H9 (cell line): Measurements from ENCODE around the gene ARMC12. TPM values are rescaled to one million over a fixed set of nuclear protein-coding genes. Genes with fewer than 3 reads are reported as not detected.
A peak's percentile ranks its signal among the peaks of the same experiment; 100 is the strongest.

ENCODE experiments used
- DNase-seq: peaks from one replicate; pipeline ENCODE4 v3.0.0-alpha.2; 2017
- H2AFZ ChIP-seq: one replicate; pipeline ENCODE4 v1.6.1; 2013; ENCODE audit warnings: mild to moderate bottlenecking, low read length, control low read depth, moderate library complexity
- H2AK5ac ChIP-seq: 2 replicates; pipeline ENCODE4 v1.6.1; 2013; ENCODE audit warnings: low read length, control low read depth, mixed read lengths; ENCODE audit not compliant: insufficient read length
- H2BK120ac ChIP-seq: one replicate; pipeline ENCODE4 v1.6.1; 2013; ENCODE audit warnings: low read depth, mild to moderate bottlenecking, low read length, control low read depth, inconsistent platforms; ENCODE audit not compliant: poor library complexity, severe bottlenecking
- H2BK12ac ChIP-seq: 2 replicates; pipeline ENCODE4 v1.6.1; 2013; ENCODE audit warnings: low read length, control low read depth, mixed read lengths, low read depth; ENCODE audit not compliant: insufficient read length
- H2BK15ac ChIP-seq: 2 replicates; pipeline ENCODE4 v1.6.1; 2013; ENCODE audit warnings: low read depth, low read length, control low read depth
- H2BK20ac ChIP-seq: one replicate; pipeline ENCODE4 v1.6.1; 2013; ENCODE audit warnings: low read depth, mild to moderate bottlenecking, low read length, control low read depth, inconsistent platforms; ENCODE audit not compliant: poor library complexity, severe bottlenecking
- H2BK5ac ChIP-seq: 2 replicates; pipeline ENCODE4 v1.6.1; 2013; ENCODE audit warnings: low read length, control low read depth, mixed read lengths; ENCODE audit not compliant: insufficient read length
- H3K14ac ChIP-seq: 2 replicates; pipeline ENCODE4 v1.6.1; 2013; ENCODE audit warnings: low read length, control low read depth; ENCODE audit not compliant: insufficient read depth
- H3K18ac ChIP-seq: 2 replicates; pipeline ENCODE4 v1.6.1; 2013; ENCODE audit warnings: low read depth, mild to moderate bottlenecking, mixed read lengths, low read length, control low read depth; ENCODE audit not compliant: insufficient read length
- H3K23ac ChIP-seq: 2 replicates; pipeline ENCODE4 v1.6.1; 2013; ENCODE audit warnings: low read length, control low read depth, mixed read lengths, low read depth; ENCODE audit not compliant: insufficient read length
- H3K23me2 ChIP-seq: 2 replicates; pipeline ENCODE4 v1.6.1; 2013; ENCODE audit warnings: low read depth, mild to moderate bottlenecking, mixed read lengths, low read length, control low read depth; ENCODE audit not compliant: insufficient read length, poor library complexity, severe bottlenecking
- H3K27ac ChIP-seq: 2 replicates; pipeline ENCODE4 v1.5.1; 2013; ENCODE audit warnings: low read length, control low read depth, mixed read lengths, low read depth; ENCODE audit not compliant: insufficient read length
- H3K27me3 ChIP-seq: 2 replicates; pipeline ENCODE4 v1.6.1; 2013; ENCODE audit warnings: low read length, control low read depth, inconsistent platforms; ENCODE audit not compliant: insufficient read depth
- H3K4ac ChIP-seq: 2 replicates; pipeline ENCODE4 v1.6.1; 2013; ENCODE audit warnings: low read depth, mild to moderate bottlenecking, control low read depth, inconsistent platforms, low read length, moderate library complexity
- H3K4me1 ChIP-seq: 2 replicates; pipeline ENCODE4 v1.6.1; 2013; ENCODE audit warnings: low read length, control low read depth, inconsistent platforms; ENCODE audit not compliant: insufficient read depth
- H3K4me2 ChIP-seq: 2 replicates; pipeline ENCODE4 v1.6.1; 2013; ENCODE audit warnings: low read length, control low read depth, mixed read lengths; ENCODE audit not compliant: insufficient read length, insufficient read depth
- H3K56ac ChIP-seq: 2 replicates; pipeline ENCODE4 v1.6.1; 2013; ENCODE audit warnings: low read depth, mild to moderate bottlenecking, mixed read lengths, low read length, control low read depth; ENCODE audit not compliant: insufficient read length
- H3K79me1 ChIP-seq: 2 replicates; pipeline ENCODE4 v1.6.1; 2013; ENCODE audit warnings: low read depth, mild to moderate bottlenecking, moderate library complexity, low read length, control low read depth, inconsistent platforms; ENCODE audit not compliant: insufficient read depth, poor library complexity, severe bottlenecking
- H3K79me2 ChIP-seq: 2 replicates; pipeline ENCODE4 v1.6.1; 2013; ENCODE audit warnings: low read length, control low read depth, inconsistent platforms; ENCODE audit not compliant: insufficient read depth
- H3K9ac ChIP-seq: 2 replicates; pipeline ENCODE4 v1.6.1; 2013; ENCODE audit warnings: low read length, control low read depth, mixed read lengths; ENCODE audit not compliant: insufficient read length; ENCODE audit errors: extremely low read depth
- H3K9me3 ChIP-seq: one replicate; pipeline ENCODE4 v1.6.1; 2013; ENCODE audit warnings: low read depth, low read length, inconsistent platforms; ENCODE audit not compliant: control insufficient read depth
- H3T11ph ChIP-seq: one replicate; pipeline ENCODE4 v1.6.1; 2013; ENCODE audit warnings: mild to moderate bottlenecking, low read length, control low read depth, inconsistent platforms
- H4K20me1 ChIP-seq: one replicate; pipeline ENCODE4 v1.6.1; 2013; ENCODE audit not compliant: control insufficient read depth, insufficient read length, insufficient read depth
- H4K5ac ChIP-seq: 2 replicates; pipeline ENCODE4 v1.6.1; 2013; ENCODE audit warnings: low read depth, mild to moderate bottlenecking, mixed read lengths, low read length, control low read depth; ENCODE audit not compliant: insufficient read length
- H4K8ac ChIP-seq: replicated peaks from 2 replicates; pipeline ENCODE4 v1.6.1; 2013; ENCODE audit warnings: low read length, control low read depth, mixed read lengths, low read depth; ENCODE audit not compliant: insufficient read length
- H4K91ac ChIP-seq: 2 replicates; pipeline ENCODE4 v1.6.1; 2013; ENCODE audit warnings: low read depth, mild to moderate bottlenecking, moderate library complexity, mixed read lengths, low read length, control low read depth; ENCODE audit not compliant: insufficient read length
- H3K27ac Mint-ChIP-seq, 3 experiments: 2 replicates in 2 of 3; 3 replicates in 1 of 3; pipeline ENCODE4 v1.8.0; 2020 to 2021; ENCODE audit warnings: mixed read lengths in 3 of 3, mild to moderate bottlenecking in 1 of 3, moderate library complexity in 1 of 3
- H3K27me3 Mint-ChIP-seq: 2 replicates; pipeline ENCODE4 v1.8.0; 2021; ENCODE audit warnings: low read depth, mild to moderate bottlenecking, moderate library complexity, mixed read lengths
- H3K36me3 Mint-ChIP-seq, 3 experiments: 2 replicates in 2 of 3; 3 replicates in 1 of 3; pipeline ENCODE4 v1.8.0; 2020 to 2021; ENCODE audit warnings: low read depth in 3 of 3, mixed read lengths in 3 of 3; ENCODE audit not compliant: insufficient read depth in 1 of 3
- H3K4me1 Mint-ChIP-seq, 2 experiments: 2 replicates each; pipeline ENCODE4 v1.8.0; 2020; ENCODE audit warnings: mixed read lengths in 2 of 2
- H3K4me3 Mint-ChIP-seq, 2 experiments: 2 replicates in 1 of 2; 3 replicates in 1 of 2; pipeline ENCODE4 v1.8.0; 2020 to 2021; ENCODE audit warnings: mild to moderate bottlenecking in 2 of 2, mixed read lengths in 2 of 2, moderate library complexity in 1 of 2
- H3K9me3 Mint-ChIP-seq, 2 experiments: 2 replicates in 1 of 2; 3 replicates in 1 of 2; pipeline ENCODE4 v1.8.0; 2020; ENCODE audit warnings: mild to moderate bottlenecking in 2 of 2, mixed read lengths in 2 of 2, moderate library complexity in 1 of 2
- WGBS: extraction: QIAGEN DNeasy Blood & Tissue Kit; methylation state at CpG from one replicate; pipeline ENCODE4 v1.1.7; 2013; ENCODE audit warnings: missing lambda C conversion rate, low lambda C conversion rate, mixed read lengths; ENCODE audit not compliant: insufficient read length; ENCODE audit errors: extremely low coverage; 5-methylcytosine and 5-hydroxymethylcytosine counted together
- total RNA-seq: library from RNA; stranded (reverse); gene quantifications from 2 replicates; pipeline ENCODE4 v1.2.1, GENCODE V29; 2021
- TF ChIP-seq, protein P1 (sequence below): fragments of 200-600 bp; sonication (generic); conservative IDR thresholded peaks from 3 replicates; pipeline ENCODE4 v1.8.0; 2021; ENCODE audit warnings: antibody characterized with exemption, mild to moderate bottlenecking

The ARMC12 gene
- total RNA-seq, 1 experiment from 2014 or later = 1.7 TPM

DNA sequence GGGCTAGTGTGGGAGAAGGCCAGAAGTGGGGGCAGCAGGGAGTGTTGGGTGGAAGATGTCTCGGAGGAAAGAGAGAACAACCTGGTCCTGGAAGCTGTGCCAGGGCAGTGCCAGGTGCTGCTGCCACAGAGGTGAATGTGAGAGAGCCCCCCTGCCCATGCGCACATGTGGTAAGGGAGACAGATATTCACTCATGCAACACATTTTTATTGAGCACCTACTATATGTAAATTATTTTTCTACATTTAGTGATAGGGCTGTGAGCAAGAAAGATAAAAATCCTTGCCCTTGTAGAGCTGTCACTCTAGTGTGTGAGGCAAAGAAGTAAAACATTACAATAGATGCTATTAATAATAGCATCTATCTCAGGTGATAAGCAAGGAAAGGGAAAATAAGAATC is 44.5 kb downstream of the ARMC12 start:
- Mint-ChIP-seq H3K27me3 (peaks cover 15% of the 10 kb centered on the region), H3K27ac (0 out of 7 replicates have a peak overlapping the region, but pooled peaks of 1 of the 3 experiments have one; percentile 48), H3K4me3 (no peak overlapping the region), H3K36me3 (no peaks in the 10 kb centered on the region; a peak in 1 of 7 replicates), H3K4me1 (peaks cover 16 to 17% of the 10 kb centered on the region in 2 experiments), H3K9me3 (no peaks in the 10 kb centered on the region)
- Histone ChIP-seq H2BK120ac (no peak overlapping the region), H3K23ac (no peak overlapping the region), H2BK15ac (no peak overlapping the region), H4K8ac (no peak overlapping the region), H3T11ph (no peak overlapping the region), H4K5ac (no peak overlapping the region), H3K14ac (no peak overlapping the region), H3K4me2 (no peak overlapping the region), H3K27me3 (no peaks in the 10 kb centered on the region), H4K20me1 (no peaks in the 10 kb centered on the region), H2BK12ac (no peak overlapping the region), H3K79me1 (no peaks in the 10 kb centered on the region), H3K9me3 (no peaks in the 10 kb centered on the region), H3K23me2 (peaks cover 3% of the 10 kb centered on the region), H4K91ac (no peak overlapping the region), H2BK20ac (no peak overlapping the region), H2BK5ac (no peak overlapping the region), H3K9ac (no peak overlapping the region), H2AFZ (no peak overlapping the region), H3K18ac (no peak overlapping the region), H3K56ac (no peak overlapping the region), H3K4me1 (no peaks in the 10 kb centered on the region), H3K79me2 (no peaks in the 10 kb centered on the region), H2AK5ac (no peak overlapping the region), H3K4ac (no peak overlapping the region), H3K27ac (no peak overlapping the region)
- no CpG with 5 or more reads among the region's 2 CpGs for WGBS
- DNase-seq = no peak
- TF ChIP-seq, protein P1, sequence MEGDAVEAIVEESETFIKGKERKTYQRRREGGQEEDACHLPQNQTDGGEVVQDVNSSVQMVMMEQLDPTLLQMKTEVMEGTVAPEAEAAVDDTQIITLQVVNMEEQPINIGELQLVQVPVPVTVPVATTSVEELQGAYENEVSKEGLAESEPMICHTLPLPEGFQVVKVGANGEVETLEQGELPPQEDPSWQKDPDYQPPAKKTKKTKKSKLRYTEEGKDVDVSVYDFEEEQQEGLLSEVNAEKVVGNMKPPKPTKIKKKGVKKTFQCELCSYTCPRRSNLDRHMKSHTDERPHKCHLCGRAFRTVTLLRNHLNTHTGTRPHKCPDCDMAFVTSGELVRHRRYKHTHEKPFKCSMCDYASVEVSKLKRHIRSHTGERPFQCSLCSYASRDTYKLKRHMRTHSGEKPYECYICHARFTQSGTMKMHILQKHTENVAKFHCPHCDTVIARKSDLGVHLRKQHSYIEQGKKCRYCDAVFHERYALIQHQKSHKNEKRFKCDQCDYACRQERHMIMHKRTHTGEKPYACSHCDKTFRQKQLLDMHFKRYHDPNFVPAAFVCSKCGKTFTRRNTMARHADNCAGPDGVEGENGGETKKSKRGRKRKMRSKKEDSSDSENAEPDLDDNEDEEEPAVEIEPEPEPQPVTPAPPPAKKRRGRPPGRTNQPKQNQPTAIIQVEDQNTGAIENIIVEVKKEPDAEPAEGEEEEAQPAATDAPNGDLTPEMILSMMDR = no peak
